RWPE1 (cell line): ENCODE measurements around the gene GNAT1.

Source experiments
- CTCF ChIA-PET: fragments of 350-600 bp; sonication (Branson Sonifier 250); formaldehyde crosslinking; extraction: SDS; loops from one replicate; lab custom pipeline; 2021; lab: Yijun Ruan, JAX
- POLR2A ChIA-PET: fragments of 400-600 bp; formaldehyde crosslinking; extraction: SDS; loops from one replicate; lab custom pipeline; 2020; ENCODE audit warnings: antibody characterized with exemption; ENCODE audit not compliant: low non-redundant PET; lab: Yijun Ruan, JAX
- DNase-seq: peaks from one replicate; pipeline ENCODE4 v3.0.0; 2012; ENCODE audit warnings: low spot score
- H3K27ac ChIP-seq: fragments of 450-650 bp; 2 replicates; pipeline ENCODE4 v1.5.1; 2017
- CTCF ChIP-seq: fragments of 450-650 bp; conservative IDR thresholded peaks from 2 replicates; pipeline ENCODE4 v1.5.1; 2017; ENCODE audit warnings: low read depth, mild to moderate bottlenecking

Gene GNAT1

GRCh38 chr3:50190936-50191660 is at the start of gene GNAT1:
Gene GNAT1 (plus strand): TSS chr3:50191610. CDS start chr3:50191726, 116 bp downstream.
- ChIA-PET POLR2A (interaction anchor here (0.6 kb wide), 1 partner anchor 40 kb away, joined by 3 read pairs; no protein-coding TSS in a partner anchor), CTCF (interaction anchor here (2.3 to 2.8 kb wide), 2 partner anchors 35 to 71 kb away, joined by 12 to 14 read pairs; no protein-coding TSS in a partner anchor)
- TF ChIP-seq CTCF = no peak
- no peak for DNase-seq
- peak within 1 kb of the TSS; percentile 80 for H3K27ac ChIP-seq

- TF ChIP-seq CTCF = no peak; the same call in 1 of the 2 replicates
- ChIA-PET POLR2A (no interaction called here), CTCF (no interaction called here)
- H3K27ac ChIP-seq = peak overlapping the region; percentile 98
- DNase-seq = no peak
Observed at GRCh38 chr3:50146316-50146901, 45.0 kb upstream of the GNAT1 start.

- ChIA-PET CTCF (no interaction called here), POLR2A (no interaction called here)
- peak overlapping the region; percentile 98 for H3K27ac ChIP-seq
- TF ChIP-seq CTCF = no peak
- DNase-seq = no peak
Observed at GRCh38 chr3:50147016-50147415, 44.4 kb upstream of the GNAT1 start.

GRCh38 chr3:50147447-50147846 is 44.0 kb upstream of the GNAT1 start:
- TF ChIP-seq CTCF = no peak
- ChIA-PET POLR2A (no interaction called here), CTCF (no interaction called here)
- H3K27ac ChIP-seq = peak overlapping the region; percentile 98
- DNase-seq = no peak

- TF ChIP-seq CTCF = no peak
- DNase-seq = no peak
- H3K27ac ChIP-seq = peak overlapping the region; percentile 98
- POLR2A ChIA-PET = no interaction called here
- CTCF ChIA-PET = interaction anchor here (1.1 kb wide), 1 partner anchor 14 kb away, joined by 4 read pairs; no protein-coding TSS in a partner anchor
Observed at GRCh38 chr3:50147861-50148260, 43.5 kb upstream of the GNAT1 start.

- no peak for DNase-seq
- peak overlapping the region; percentile 98 for H3K27ac ChIP-seq
- no peak for TF ChIP-seq CTCF
- POLR2A ChIA-PET = interaction anchor here (0.5 kb wide), 1 partner anchor 41 kb away, joined by 3 read pairs; no protein-coding TSS in a partner anchor
- CTCF ChIA-PET = no interaction called here
Observed at GRCh38 chr3:50150404-50150750, 41.0 kb upstream of the GNAT1 start.
